Muscle of leg (tissue), 11 donors: ENCODE results near the gene TOP2A. TPM values are rescaled to one million over a fixed set of nuclear protein-coding genes. Genes with fewer than 3 reads are reported as not detected.
"Not testable (repeated sequence)": the region's sequence is repeated elsewhere in the genome, so short reads cannot be mapped to it uniquely, and the experiment has no call there.

Experiments used
- DNase-seq: peaks from one replicate; pipeline ENCODE4 v3.0.0; 2013
- H3K27ac ChIP-seq: one replicate; pipeline ENCODE4 v1.5.1; 2013; ENCODE audit warnings: mild to moderate bottlenecking, low read length, control low read depth
- H3K27me3 ChIP-seq: one replicate; pipeline ENCODE4 v1.6.1; 2013; ENCODE audit warnings: low read length; ENCODE audit not compliant: control insufficient read depth, insufficient read depth
- H3K36me3 ChIP-seq: one replicate; pipeline ENCODE4 v1.6.1; 2013; ENCODE audit warnings: low read length; ENCODE audit not compliant: control insufficient read depth, insufficient read depth
- H3K4me1 ChIP-seq: one replicate; pipeline ENCODE4 v1.6.1; 2013; ENCODE audit warnings: low read length; ENCODE audit not compliant: control insufficient read depth, insufficient read depth
- H3K4me3 ChIP-seq: one replicate; pipeline ENCODE4 v1.5.1; 2013; ENCODE audit warnings: low read length, control low read depth
- H3K9me3 ChIP-seq: replicated peaks from 2 replicates; pipeline ENCODE4 v1.6.1; 2013; ENCODE audit warnings: low read depth, low read length; ENCODE audit not compliant: control insufficient read depth
- WGBS: methylation state at CpG from one replicate; pipeline ENCODE4 v1.1.5; 2013; ENCODE audit warnings: missing lambda C conversion rate; ENCODE audit not compliant: insufficient coverage; 5-methylcytosine and 5-hydroxymethylcytosine counted together
- polyA plus RNA-seq, 8 donors: library from polyadenylated mRNA; unstranded; fragments of 120-200 nt; gene quantifications; one replicate each; pipeline versions ENCODE4 v1.2.1 to v1.2.3, GENCODE V29; 2013; ENCODE audit warnings: inconsistent platforms in 1 of 8, low replicate concordance in 1 of 8; ENCODE audit not compliant: insufficient read length in 8 of 8, insufficient read depth in 1 of 8
- total RNA-seq: library from RNA; stranded (reverse); fragments of 120-200 nt; gene quantifications from one replicate; pipeline ENCODE4 v1.2.4, GENCODE V29; 2013

The TOP2A gene
- total and polyA plus RNA-seq, 9 donors: 45.9 to 113 (median 77.9) TPM

GRCh38 chr17:40369923-40370322, 47.8 kb downstream of the TOP2A start:
- Histone ChIP-seq H3K9me3 (no peaks in the 10 kb centered on the region), H3K27me3 (no peaks in the 10 kb centered on the region), H3K4me3 (no peak overlapping the region), H3K4me1 (no peaks in the 10 kb centered on the region), H3K27ac (no peak overlapping the region), H3K36me3 (no peaks in the 10 kb centered on the region)
- WGBS: 93% methylated on average over 5 of the region's 7 CpGs
- DNase-seq: no peak

GRCh38 chr17:40367728-40368127, 50.0 kb downstream of the TOP2A start:
- 86% methylated on average over 5 of the region's 9 CpGs for WGBS

GRCh38 chr17:40366861-40367518, 50.7 kb downstream of the TOP2A start:
- no peak overlapping the region for H3K4me3 ChIP-seq
- peaks cover 20% of the 10 kb centered on the region for H3K4me1 ChIP-seq
- H3K9me3 ChIP-seq: no peaks in the 10 kb centered on the region
- H3K27ac ChIP-seq: no peak overlapping the region
- no peaks in the 10 kb centered on the region for H3K36me3 ChIP-seq
- 75% methylated on average over 9 of the region's 17 CpGs for WGBS
- H3K27me3 ChIP-seq: peaks cover 21% of the 10 kb centered on the region
- no peak for DNase-seq

More at GRCh38 chr17:40367728-40368127, 50.0 kb downstream of the TOP2A start:
- Histone ChIP-seq H3K27me3 (peaks cover 15% of the 10 kb centered on the region), H3K4me1 (peaks cover 15% of the 10 kb centered on the region)
- H3K36me3 ChIP-seq, H3K9me3 ChIP-seq, H3K27ac ChIP-seq, DNase-seq, H3K4me3 ChIP-seq: not testable (repeated sequence)

- Histone ChIP-seq H3K4me3 (no peak overlapping the region), H3K27me3 (peaks cover 27% of the 10 kb centered on the region), H3K27ac (no peak overlapping the region), H3K4me1 (peaks cover 20% of the 10 kb centered on the region), H3K36me3 (no peaks in the 10 kb centered on the region), H3K9me3 (no peaks in the 10 kb centered on the region)
- DNase-seq: no peak
- WGBS: 93% methylated on average over 9 of the region's 18 CpGs
Observed at GRCh38 chr17:40366076-40366860, 51.4 kb downstream of the TOP2A start.

- WGBS: 83% methylated on average over 8 of the region's 9 CpGs
- Histone ChIP-seq H3K36me3 (no peaks in the 10 kb centered on the region), H3K27me3 (peaks cover 37% of the 10 kb centered on the region), H3K27ac (no peak overlapping the region), H3K4me3 (no peak overlapping the region), H3K9me3 (no peaks in the 10 kb centered on the region), H3K4me1 (peaks cover 20% of the 10 kb centered on the region)
- no peak for DNase-seq
Observed at GRCh38 chr17:40364906-40365305, 52.8 kb downstream of the TOP2A start.

GRCh38 chr17:40364121-40364861, 53.4 kb downstream of the TOP2A start, which contains the start of gene GJD3:
Gene GJD3, minus strand, starts transcription at chr17:40364737. Its CDS starts 922 bp downstream, at chr17:40363815.
- H3K27me3 ChIP-seq: peaks cover 37% of the 10 kb centered on the region
- 37% methylated on average over 12 of the region's 22 CpGs for WGBS
- peak; percentile 29 for DNase-seq

GRCh38 chr17:40363111-40363827, 54.4 kb downstream of the TOP2A start:
- DNase-seq: peak; percentile 60
- peaks cover 20% of the 10 kb centered on the region for H3K4me1 ChIP-seq

More at GRCh38 chr17:40364121-40364861, 53.4 kb downstream of the TOP2A start, which contains the start of gene GJD3:
- Histone ChIP-seq H3K27ac (no peak within 1 kb of the TSS), H3K4me1 (peaks cover 20% of the 10 kb centered on the region), H3K4me3 (peak within 1 kb of the TSS; percentile 47), H3K9me3 (no peaks in the 10 kb centered on the region), H3K36me3 (no peaks in the 10 kb centered on the region)

GRCh38 chr17:40362696-40363110, 55.0 kb downstream of the TOP2A start:
- Histone ChIP-seq H3K36me3 (no peaks in the 10 kb centered on the region), H3K27ac (no peak overlapping the region), H3K4me1 (peaks cover 22% of the 10 kb centered on the region), H3K4me3 (peak overlapping the region; percentile 47), H3K9me3 (no peaks in the 10 kb centered on the region), H3K27me3 (peaks cover 37% of the 10 kb centered on the region)
- WGBS: under 1% methylated on average over 49 of the region's 58 CpGs
- peak; percentile 73 for DNase-seq

More at GRCh38 chr17:40363111-40363827, 54.4 kb downstream of the TOP2A start:
- WGBS: under 1% methylated on average over 88 of the region's 91 CpGs
- H3K36me3 ChIP-seq: no peaks in the 10 kb centered on the region
- H3K27ac ChIP-seq: no peak overlapping the region
- peak overlapping the region; percentile 47 for H3K4me3 ChIP-seq
- peaks cover 37% of the 10 kb centered on the region for H3K27me3 ChIP-seq
- no peaks in the 10 kb centered on the region for H3K9me3 ChIP-seq

- Histone ChIP-seq H3K36me3 (peaks cover 4% of the 10 kb centered on the region), H3K27me3 (peaks cover 37% of the 10 kb centered on the region), H3K9me3 (no peaks in the 10 kb centered on the region), H3K27ac (no peak overlapping the region), H3K4me1 (peaks cover 28% of the 10 kb centered on the region), H3K4me3 (peak overlapping the region; percentile 33)
- 68% methylated on average over 21 of the region's 24 CpGs for WGBS
- DNase-seq: no peak
Observed at GRCh38 chr17:40361925-40362695, 55.6 kb downstream of the TOP2A start.
